DND-41 (cell line): Measurements from ENCODE around the gene NRARP.

ENCODE experiments used
- ATAC-seq: fragments of 200-7000 bp; cut with Tn5 transposase; 3 replicates; pipeline ENCODE4 v1.9.1; 2021; ENCODE audit warnings: low read depth; ENCODE audit not compliant: insufficient read depth
- DNase-seq: peaks from one replicate; pipeline ENCODE4 v3.0.0-alpha.2; 2020
- H2AFZ ChIP-seq: 2 replicates; pipeline ENCODE4 v1.6.0; 2012; ENCODE audit warnings: low read depth, low read length
- H3K27ac ChIP-seq: 2 replicates; pipeline ENCODE4 v1.5.1; 2012; ENCODE audit warnings: low read length, inconsistent platforms
- H3K27me3 ChIP-seq: fragments of 200-600 bp; sonication (generic); 2 replicates; pipeline ENCODE4 v1.6.0; 2012; ENCODE audit warnings: low read length, mild to moderate bottlenecking, inconsistent platforms; ENCODE audit not compliant: insufficient read depth, poor library complexity
- H3K36me3 ChIP-seq: 2 replicates; pipeline ENCODE4 v1.5.1; 2012; ENCODE audit warnings: low read length, inconsistent platforms; ENCODE audit not compliant: insufficient read depth
- H3K4me1 ChIP-seq: 2 replicates; pipeline ENCODE4 v1.5.1; 2012; ENCODE audit warnings: mild to moderate bottlenecking, low read length; ENCODE audit not compliant: insufficient read depth
- H3K4me2 ChIP-seq: 2 replicates; pipeline ENCODE4 v1.6.0; 2012; ENCODE audit warnings: mild to moderate bottlenecking, moderate library complexity, low read length, inconsistent platforms; ENCODE audit not compliant: insufficient read depth
- H3K4me3 ChIP-seq, 2 experiments: fragments of 200-600 bp in 1 of 2; shearing (Covaris generic) in 1 of 2; 2 replicates each; pipeline ENCODE4 v1.5.1; 2012 to 2016; ENCODE audit warnings: inconsistent platforms in 2 of 2, low read length in 2 of 2, mild to moderate bottlenecking in 2 of 2, low read depth in 1 of 2, moderate library complexity in 1 of 2
- H3K79me2 ChIP-seq: 2 replicates; pipeline ENCODE4 v1.6.0; 2012; ENCODE audit warnings: low read length, inconsistent platforms; ENCODE audit not compliant: insufficient read depth
- H3K9ac ChIP-seq: 2 replicates; pipeline ENCODE4 v1.6.0; 2012; ENCODE audit warnings: low read depth, mild to moderate bottlenecking, inconsistent platforms, low read length, moderate library complexity
- H3K9me3 ChIP-seq: 2 replicates; pipeline ENCODE4 v1.5.1; 2012; ENCODE audit warnings: low read length, moderate library complexity, mild to moderate bottlenecking, inconsistent platforms; ENCODE audit not compliant: insufficient read depth, severe bottlenecking
- H4K20me1 ChIP-seq: 2 replicates; pipeline ENCODE4 v1.6.0; 2012; ENCODE audit warnings: low read length; ENCODE audit not compliant: insufficient read depth
- CTCF ChIP-seq: IDR thresholded peaks from 2 replicates; pipeline ENCODE4 v1.5.1; 2012; ENCODE audit warnings: borderline replicate concordance, low read length, moderate library complexity, mild to moderate bottlenecking; ENCODE audit not compliant: poor library complexity, severe bottlenecking; ENCODE audit errors: extremely low read depth
- EZH2 ChIP-seq: IDR thresholded peaks from 3 replicates; pipeline ENCODE4 v1.6.1; 2012; ENCODE audit warnings: borderline replicate concordance, low read depth, mild to moderate bottlenecking, moderate library complexity, low read length, inconsistent platforms; ENCODE audit not compliant: severe bottlenecking

Gene NRARP

GRCh38 chr9:137268538-137269201, 33.4 kb downstream of the NRARP start:
- Histone ChIP-seq H3K79me2 (0 out of 2 replicates have a peak, but pooled peaks cover 4% of the 10 kb centered on the region), H3K27ac (no peak overlapping the region; the same call in 1 of the 2 replicates), H3K9me3 (no peaks in the 10 kb centered on the region), H3K27me3 (no peaks in the 10 kb centered on the region), H3K4me2 (no peak overlapping the region), H2AFZ (no peak overlapping the region), H3K4me1 (no peaks in the 10 kb centered on the region), H4K20me1 (peaks cover 40% of the 10 kb centered on the region), H3K4me3 (no peak overlapping the region), H3K9ac (no peak overlapping the region), H3K36me3 (peaks cover 73% of the 10 kb centered on the region)
- no peak for ATAC-seq
- no peak for DNase-seq
- no peak for TF ChIP-seq CTCF
- TF ChIP-seq EZH2, result no peak

DNA sequence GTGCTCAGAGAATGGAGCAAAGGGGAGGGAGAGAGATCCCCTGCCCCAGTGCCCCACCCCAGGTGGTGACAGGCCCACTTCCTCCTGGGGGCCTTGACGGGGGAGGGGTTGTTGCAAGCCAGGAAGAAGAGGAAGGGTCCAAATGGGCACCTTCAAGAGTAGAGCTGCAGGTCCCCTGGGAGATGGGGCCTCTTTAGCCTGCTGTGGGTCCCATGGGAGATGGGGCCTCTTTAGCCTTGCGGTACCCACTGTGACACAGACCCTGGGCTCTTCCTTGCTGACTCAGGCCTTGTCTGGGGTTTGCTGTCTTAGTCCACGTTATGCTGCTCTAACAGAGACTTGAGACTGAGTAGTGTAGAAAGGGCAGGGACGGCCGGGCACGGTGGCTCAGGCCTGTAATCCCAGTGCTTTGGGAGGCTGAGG, 34.1 kb downstream of the NRARP start:
- H4K20me1 ChIP-seq, result peaks cover 36% of the 10 kb centered on the region
- no peak for ATAC-seq
- no peaks in the 10 kb centered on the region for H3K27me3 ChIP-seq
- no peak for TF ChIP-seq CTCF
- TF ChIP-seq EZH2, result no peak
- DNase-seq, result no peak
- H2AFZ ChIP-seq, result no peak overlapping the region
- H3K9me3 ChIP-seq, result no peaks in the 10 kb centered on the region
- H3K4me1 ChIP-seq, result no peaks in the 10 kb centered on the region
- H3K79me2 ChIP-seq, result 0 out of 2 replicates have a peak, but pooled peaks cover 2% of the 10 kb centered on the region
- no peak overlapping the region for H3K4me2 ChIP-seq
- no peak overlapping the region for H3K4me3 ChIP-seq
- H3K36me3 ChIP-seq, result peaks cover 72% of the 10 kb centered on the region
- no peak overlapping the region for H3K9ac ChIP-seq
- H3K27ac ChIP-seq, result no peak overlapping the region

DNA sequence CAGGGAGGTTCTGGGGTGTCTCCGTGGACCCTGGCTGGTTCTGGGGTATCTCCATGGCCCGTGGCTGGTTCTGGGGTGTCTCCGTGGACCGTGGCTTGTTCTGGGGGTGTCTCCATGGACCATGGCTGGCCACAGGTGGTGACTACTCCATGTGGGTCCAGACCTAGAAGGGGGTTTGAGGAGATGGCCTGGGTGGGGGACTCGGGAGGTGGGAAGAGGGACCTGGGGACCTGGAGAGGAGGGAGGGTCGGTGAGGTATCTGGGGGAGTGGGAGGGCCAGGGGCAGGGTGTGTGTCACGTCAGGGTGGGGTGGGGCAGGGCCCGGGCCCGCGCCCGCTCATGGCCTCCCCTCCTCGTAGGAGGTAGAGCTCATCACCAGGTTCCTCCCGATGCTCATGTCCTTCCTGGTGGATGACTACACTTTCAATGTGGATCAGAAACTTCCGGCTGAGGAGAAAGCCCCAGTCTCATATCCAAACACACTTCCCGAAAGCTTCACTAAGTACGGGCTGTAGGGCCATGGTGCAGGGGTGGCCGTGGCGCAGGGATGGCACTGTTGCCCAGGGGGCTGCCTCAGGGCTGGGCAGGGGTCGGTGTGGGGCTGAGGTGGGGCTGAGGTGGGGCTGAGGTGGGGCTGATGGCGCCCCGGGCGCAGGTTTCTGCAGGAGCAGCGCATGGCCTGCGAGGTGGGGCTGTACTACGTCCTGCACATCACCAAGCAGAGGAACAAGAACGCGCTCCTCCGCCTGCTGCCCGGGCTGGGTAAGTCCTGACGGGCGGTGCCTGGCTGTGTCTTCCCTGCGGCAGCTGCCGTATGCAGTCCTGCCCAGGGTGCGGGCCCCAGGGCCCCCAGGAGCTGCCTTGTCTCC, 35.3 kb downstream of the NRARP start:
- Histone ChIP-seq H3K79me2 (0 out of 2 replicates have a peak, but pooled peaks cover 2% of the 10 kb centered on the region), H3K36me3 (peaks cover 63% of the 10 kb centered on the region), H3K9me3 (no peaks in the 10 kb centered on the region), H3K4me2 (no peak overlapping the region), H3K4me3 (no peak overlapping the region), H4K20me1 (peaks cover 24% of the 10 kb centered on the region), H3K27me3 (no peaks in the 10 kb centered on the region), H3K27ac (no peak overlapping the region), H2AFZ (no peak overlapping the region), H3K9ac (no peak overlapping the region), H3K4me1 (no peaks in the 10 kb centered on the region)
- ATAC-seq, result no peak
- DNase-seq, result no peak
- TF ChIP-seq EZH2 (no peak), CTCF (no peak)
